HL-60 (cell line): Measurements from ENCODE around the gene NFASC.

Experiments
- DNase-seq, 2 experiments: peaks; one replicate each; pipeline ENCODE4 v3.0.0-alpha.2; 2010 to 2020; ENCODE audit warnings: low read depth in 1 of 2, low spot score in 1 of 2
- H3K27ac ChIP-seq: fragments of 250-450 bp; sonication (Bioruptor Pico); replicated peaks from 2 replicates; pipeline ENCODE4 v1.5.1; 2020; ENCODE audit warnings: mild to moderate bottlenecking, moderate library complexity
- H3K27me3 ChIP-seq: fragments of 250-450 bp; sonication (Bioruptor Pico); 2 replicates; pipeline ENCODE4 v1.5.1; 2021; ENCODE audit warnings: mild to moderate bottlenecking, moderate library complexity; ENCODE audit not compliant: insufficient read depth, poor library complexity, severe bottlenecking
- H3K4me3 ChIP-seq: replicated peaks from 2 replicates; pipeline ENCODE4 v1.5.1; 2011; ENCODE audit warnings: mild to moderate bottlenecking, control low read depth, low read length; ENCODE audit not compliant: insufficient read depth
- GABPA ChIP-seq: IDR thresholded peaks from 2 replicates; pipeline ENCODE4 v1.6.1; 2012; ENCODE audit warnings: low read depth
- POLR2AphosphoS5 ChIP-seq: IDR thresholded peaks from 2 replicates; pipeline ENCODE4 v1.6.1; 2012; ENCODE audit warnings: low read depth
- REST ChIP-seq: IDR thresholded peaks from 2 replicates; pipeline ENCODE4 v1.6.1; 2012; ENCODE audit warnings: low read depth; ENCODE audit not compliant: insufficient replicate concordance
- SPI1 ChIP-seq: IDR thresholded peaks from 2 replicates; pipeline ENCODE4 v1.6.1; 2012; ENCODE audit warnings: low read depth, mild to moderate bottlenecking, borderline replicate concordance
- long read RNA-seq: library from polyadenylated mRNA; unstranded; transcript quantifications from one replicate; pipeline ENCODE4 v2.0.0, GENCODE V29; 2020
- TF ChIP-seq, protein P1 (sequence below): IDR thresholded peaks from one replicate; pipeline ENCODE4 v1.5.1; 2011; ENCODE audit warnings: low read length, control low read depth, inconsistent platforms; ENCODE audit not compliant: insufficient read depth

Gene NFASC
- long read RNA-seq, partial matches to known transcripts, result 0 of 1 reads
- long read RNA-seq, other reads (novel, unspliced or antisense), result 1 of 1 reads

- Histone ChIP-seq H3K27me3 (peaks cover 2% of the 10 kb centered on the region), H3K4me3 (no peak within 1 kb of the TSS), H3K27ac (no peak within 1 kb of the TSS)
- no peak for TF ChIP-seq GABPA
- TF ChIP-seq REST, result no peak
- no peak for TF ChIP-seq POLR2AphosphoS5
- TF ChIP-seq, protein P1, sequence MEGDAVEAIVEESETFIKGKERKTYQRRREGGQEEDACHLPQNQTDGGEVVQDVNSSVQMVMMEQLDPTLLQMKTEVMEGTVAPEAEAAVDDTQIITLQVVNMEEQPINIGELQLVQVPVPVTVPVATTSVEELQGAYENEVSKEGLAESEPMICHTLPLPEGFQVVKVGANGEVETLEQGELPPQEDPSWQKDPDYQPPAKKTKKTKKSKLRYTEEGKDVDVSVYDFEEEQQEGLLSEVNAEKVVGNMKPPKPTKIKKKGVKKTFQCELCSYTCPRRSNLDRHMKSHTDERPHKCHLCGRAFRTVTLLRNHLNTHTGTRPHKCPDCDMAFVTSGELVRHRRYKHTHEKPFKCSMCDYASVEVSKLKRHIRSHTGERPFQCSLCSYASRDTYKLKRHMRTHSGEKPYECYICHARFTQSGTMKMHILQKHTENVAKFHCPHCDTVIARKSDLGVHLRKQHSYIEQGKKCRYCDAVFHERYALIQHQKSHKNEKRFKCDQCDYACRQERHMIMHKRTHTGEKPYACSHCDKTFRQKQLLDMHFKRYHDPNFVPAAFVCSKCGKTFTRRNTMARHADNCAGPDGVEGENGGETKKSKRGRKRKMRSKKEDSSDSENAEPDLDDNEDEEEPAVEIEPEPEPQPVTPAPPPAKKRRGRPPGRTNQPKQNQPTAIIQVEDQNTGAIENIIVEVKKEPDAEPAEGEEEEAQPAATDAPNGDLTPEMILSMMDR, result no peak
- TF ChIP-seq SPI1, result no peak
- DNase-seq, result no peak
Observed at GRCh38 chr1:204870160-204870912, at the start of gene NFASC. Gene NFASC (plus strand): TSS chr1:204870862. CDS start chr1:204944316, 73,454 bp downstream.

DNA sequence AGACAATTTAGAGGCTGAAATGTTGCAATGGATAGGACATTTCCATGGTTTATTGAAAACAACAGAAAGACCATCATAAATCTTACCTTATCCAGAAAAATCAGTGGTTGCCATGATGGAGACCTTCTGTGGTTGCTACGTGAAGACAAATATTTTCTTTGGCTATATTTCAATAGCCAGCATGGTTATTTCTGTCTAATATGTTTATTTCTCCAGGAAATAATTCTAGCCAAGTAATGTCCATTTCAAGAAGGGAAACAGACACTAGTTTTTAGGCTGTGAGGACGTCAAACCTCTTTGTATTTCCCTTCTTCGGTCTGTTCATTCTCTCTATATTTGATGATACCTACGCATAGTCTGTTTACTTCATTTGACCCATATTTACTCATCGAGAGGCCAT, 49.2 kb upstream of the NFASC start:
- DNase-seq, result no peak
- no peak overlapping the region for H3K4me3 ChIP-seq
- TF ChIP-seq POLR2AphosphoS5 (no peak), SPI1 (no peak), GABPA (no peak)
- TF ChIP-seq, protein P1, result no peak
- no peak overlapping the region for H3K27ac ChIP-seq
- H3K27me3 ChIP-seq, result no peaks in the 10 kb centered on the region

- Histone ChIP-seq H3K27ac (no peak overlapping the region), H3K4me3 (no peak overlapping the region), H3K27me3 (no peaks in the 10 kb centered on the region)
- TF ChIP-seq, protein P1, result no peak
- TF ChIP-seq SPI1 (no peak), REST (no peak), POLR2AphosphoS5 (no peak), GABPA (no peak)
- DNase-seq, result no peak
Observed at GRCh38 chr1:204821924-204822323, 48.7 kb upstream of the NFASC start.
